Measurements from ENCODE around the gene ZCCHC4.

Gene ZCCHC4

GRCh38 chr4:25402521-25402920 is 89.9 kb downstream of the ZCCHC4 start:
- TF ChIP-seq, protein P1, sequence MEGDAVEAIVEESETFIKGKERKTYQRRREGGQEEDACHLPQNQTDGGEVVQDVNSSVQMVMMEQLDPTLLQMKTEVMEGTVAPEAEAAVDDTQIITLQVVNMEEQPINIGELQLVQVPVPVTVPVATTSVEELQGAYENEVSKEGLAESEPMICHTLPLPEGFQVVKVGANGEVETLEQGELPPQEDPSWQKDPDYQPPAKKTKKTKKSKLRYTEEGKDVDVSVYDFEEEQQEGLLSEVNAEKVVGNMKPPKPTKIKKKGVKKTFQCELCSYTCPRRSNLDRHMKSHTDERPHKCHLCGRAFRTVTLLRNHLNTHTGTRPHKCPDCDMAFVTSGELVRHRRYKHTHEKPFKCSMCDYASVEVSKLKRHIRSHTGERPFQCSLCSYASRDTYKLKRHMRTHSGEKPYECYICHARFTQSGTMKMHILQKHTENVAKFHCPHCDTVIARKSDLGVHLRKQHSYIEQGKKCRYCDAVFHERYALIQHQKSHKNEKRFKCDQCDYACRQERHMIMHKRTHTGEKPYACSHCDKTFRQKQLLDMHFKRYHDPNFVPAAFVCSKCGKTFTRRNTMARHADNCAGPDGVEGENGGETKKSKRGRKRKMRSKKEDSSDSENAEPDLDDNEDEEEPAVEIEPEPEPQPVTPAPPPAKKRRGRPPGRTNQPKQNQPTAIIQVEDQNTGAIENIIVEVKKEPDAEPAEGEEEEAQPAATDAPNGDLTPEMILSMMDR (conservative IDR thresholded peaks at IDR 0.05; ENCODE audit: low read depth), result no peak
- no peak overlapping the region for H3K27ac ChIP-seq
- POLR2A ChIA-PET (ENCODE audit: low non-redundant PET), result no interaction called here
- no peak for DNase-seq (ENCODE audit: low spot score)
- CTCF ChIA-PET, result no interaction called here

- ChIA-PET CTCF (interaction anchor here (0.7 kb wide), 1 partner anchor 38 kb away, joined by 4 read pairs; no protein-coding TSS in a partner anchor), POLR2A (ENCODE audit: low non-redundant PET) (no interaction called here)
- H3K27ac ChIP-seq, result no peak overlapping the region
- TF ChIP-seq, protein P1 (conservative IDR thresholded peaks at IDR 0.05; ENCODE audit: low read depth), result no peak
- no peak for DNase-seq (ENCODE audit: low spot score)
Observed at GRCh38 chr4:25403699-25404098, 91.1 kb downstream of the ZCCHC4 start.

DNA sequence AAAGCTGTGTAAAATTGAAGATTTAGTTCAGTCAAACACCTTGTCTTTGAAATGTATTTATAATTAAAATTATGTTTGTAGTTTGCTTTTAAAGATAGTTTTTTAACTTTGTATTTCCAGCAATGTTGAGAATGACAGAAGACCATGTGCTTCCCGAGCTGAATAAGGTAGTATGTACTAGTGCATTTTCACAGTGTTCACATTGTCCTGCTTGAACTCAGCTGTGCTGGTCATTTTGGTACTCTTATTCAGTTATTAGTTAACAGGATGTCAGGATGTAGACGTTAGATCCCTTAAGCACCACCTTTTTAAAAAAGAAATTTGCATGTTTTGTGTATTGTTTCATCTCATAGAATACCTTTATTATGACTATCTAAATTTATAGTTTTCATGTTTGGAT is 92.9 kb downstream of the ZCCHC4 start:
- ChIA-PET CTCF (interaction anchor here (1.0 kb wide), 1 partner anchor 39 kb away, joined by 3 read pairs; no protein-coding TSS in a partner anchor), POLR2A (ENCODE audit: low non-redundant PET) (no interaction called here)
- TF ChIP-seq, protein P1 (conservative IDR thresholded peaks at IDR 0.05; ENCODE audit: low read depth), result no peak
- no peak for DNase-seq (ENCODE audit: low spot score)
- H3K27ac ChIP-seq, result no peak overlapping the region

DNA sequence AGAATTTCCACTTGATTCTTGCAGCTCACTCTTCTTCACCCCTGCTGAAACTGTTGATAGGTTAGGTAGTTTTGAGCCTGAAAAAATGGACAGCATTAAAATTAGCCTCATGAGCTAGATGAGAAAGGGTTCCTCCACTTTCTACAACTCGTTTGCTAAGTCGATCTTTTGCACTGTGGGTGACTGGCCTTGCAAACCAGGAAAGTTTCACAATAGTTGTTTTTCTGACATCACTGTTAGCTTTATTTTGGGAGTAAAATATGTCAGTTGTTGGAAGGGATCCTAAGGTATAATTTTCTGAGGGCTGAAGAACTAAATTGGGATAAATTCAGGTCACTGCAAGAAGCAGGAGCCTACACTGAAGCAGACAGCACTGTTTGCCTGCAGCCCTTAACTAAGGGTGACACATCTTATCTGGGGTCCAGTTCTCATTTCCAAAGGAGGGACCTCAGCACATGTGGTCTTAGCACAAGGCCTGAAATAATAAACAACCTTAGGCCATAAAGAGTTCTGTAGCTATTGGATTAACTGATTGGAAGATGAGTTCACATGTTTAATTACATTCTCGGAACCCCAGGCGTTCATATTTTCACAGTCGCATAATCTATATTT is 93.6 kb downstream of the ZCCHC4 start:
- ChIA-PET CTCF (interaction anchor here (1.0 kb wide), 1 partner anchor 39 kb away, joined by 3 read pairs; no protein-coding TSS in a partner anchor), POLR2A (ENCODE audit: low non-redundant PET) (no interaction called here)
- no peak for DNase-seq (ENCODE audit: low spot score)
- no peak overlapping the region for H3K27ac ChIP-seq
- TF ChIP-seq, protein P1 (conservative IDR thresholded peaks at IDR 0.05; ENCODE audit: low read depth), result no peak

DNA sequence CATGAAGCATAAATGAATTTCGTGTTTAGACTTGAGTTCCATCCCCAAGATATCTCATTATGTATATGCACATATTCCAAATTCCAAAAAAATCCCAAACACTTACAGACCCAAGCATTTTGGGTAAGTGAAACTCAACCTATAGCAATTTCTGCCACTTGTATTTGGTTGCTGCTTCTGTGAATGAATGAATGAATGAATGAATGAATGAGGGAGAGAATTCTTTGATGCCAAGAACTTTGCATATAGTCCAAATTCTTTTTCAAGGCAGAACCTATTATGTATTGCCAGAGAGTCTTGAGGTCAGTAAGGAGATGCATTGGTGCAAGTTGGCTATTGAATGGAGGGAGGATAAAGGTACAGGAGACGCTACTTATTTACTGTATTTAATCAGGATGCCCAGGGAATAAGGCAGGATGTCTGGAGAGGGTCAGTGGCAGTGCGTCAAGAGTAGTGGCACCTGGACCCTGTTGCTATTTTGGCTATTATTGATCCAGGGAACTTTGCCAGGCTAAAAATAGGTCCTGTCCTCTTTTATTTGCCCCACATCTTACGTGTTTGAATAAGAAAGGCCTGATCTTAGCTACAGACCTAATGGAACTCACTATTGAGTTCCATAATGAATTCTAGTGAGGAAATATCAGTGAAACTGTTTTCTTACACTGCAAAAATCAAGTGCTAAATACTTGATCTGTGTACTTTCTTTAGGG is 98.4 kb downstream of the ZCCHC4 start:
- ChIA-PET POLR2A (ENCODE audit: low non-redundant PET) (no interaction called here), CTCF (no interaction called here)
- no peak overlapping the region for H3K27ac ChIP-seq
- no peak for DNase-seq (ENCODE audit: low spot score)
- TF ChIP-seq, protein P1 (conservative IDR thresholded peaks at IDR 0.05; ENCODE audit: low read depth), result no peak

DNA sequence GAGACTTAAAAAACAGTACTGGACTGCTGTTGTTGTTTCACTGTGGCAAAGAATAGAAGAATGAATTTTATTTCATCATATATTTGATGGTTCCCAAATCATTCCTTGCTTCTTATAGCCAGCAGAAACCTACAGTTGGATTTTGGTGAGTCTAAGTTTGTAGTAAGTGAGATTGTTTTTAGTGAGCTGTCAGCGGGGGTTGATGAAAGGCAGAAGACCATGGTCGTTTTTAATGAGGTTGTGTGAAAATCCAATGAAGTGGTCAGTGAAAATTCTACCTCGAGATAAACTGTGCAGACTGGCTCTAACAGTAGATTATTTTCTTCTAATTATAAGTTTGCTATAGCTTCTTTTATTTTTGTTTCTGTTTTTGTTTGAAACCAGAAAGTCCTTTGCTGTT is 100.7 kb downstream of the ZCCHC4 start:
- ChIA-PET CTCF (interaction anchor here (0.6 to 0.9 kb wide), 2 partner anchors 12 to 36 kb away, joined by 3 read pairs; no protein-coding TSS in a partner anchor), POLR2A (ENCODE audit: low non-redundant PET) (no interaction called here)
- no peak for DNase-seq (ENCODE audit: low spot score)
- TF ChIP-seq, protein P1 (conservative IDR thresholded peaks at IDR 0.05; ENCODE audit: low read depth), result no peak
- no peak overlapping the region for H3K27ac ChIP-seq

Measured in RWPE1 (cell line).